Sigmoid colon (tissue), 7 donors: ENCODE data around the gene KMT2C. TPM values are rescaled to one million over a fixed set of nuclear protein-coding genes. Genes with fewer than 3 reads are reported as not detected.

Experiments
- DNase-seq: peaks from one replicate; pipeline ENCODE4 v3.0.0-alpha.2; 2019
- H3K27ac ChIP-seq, 4 donors: fragments of 200-600 bp; sonication (generic); one replicate each; pipeline ENCODE4 v1.5.1; 2016 to 2019; ENCODE audit warnings: mild to moderate bottlenecking in 1 of 4
- H3K27me3 ChIP-seq, 3 donors: fragments of 200-600 bp; sonication (generic); one replicate each; pipeline ENCODE4 v1.5.1; 2019; ENCODE audit warnings: mild to moderate bottlenecking in 1 of 3
- H3K36me3 ChIP-seq, 4 donors: fragments of 200-600 bp; sonication (generic); one replicate each; pipeline ENCODE4 v1.5.1; 2016 to 2019
- H3K4me1 ChIP-seq, 4 donors: fragments of 200-600 bp; sonication (generic); one replicate each; pipeline ENCODE4 v1.5.1; 2017 to 2019
- H3K4me3 ChIP-seq, 4 donors: fragments of 200-600 bp; sonication (generic); one replicate each; pipeline ENCODE4 v1.5.1; 2017 to 2019; ENCODE audit warnings: mild to moderate bottlenecking in 2 of 4, moderate library complexity in 1 of 4
- H3K9me3 ChIP-seq, 4 donors: fragments of 200-600 bp in 3 of 4; sonication (generic) in 3 of 4; one replicate each; pipeline versions ENCODE4 v1.5.1 to v1.6.1; 2013 to 2019
- CTCF ChIP-seq, 4 experiments: fragments of 450-650 bp in 3 of 4; fragments of 200-600 bp in 1 of 4; IDR thresholded peaks; one replicate each; pipeline ENCODE4 v1.5.1; 2016 to 2019; ENCODE audit warnings: antibody characterized with exemption in 4 of 4, mild to moderate bottlenecking in 3 of 4, moderate library complexity in 2 of 4
- EP300 ChIP-seq, 4 donors: sonication (generic); formaldehyde crosslinking; IDR thresholded peaks; one replicate each; pipeline ENCODE4 v1.6.1; 2017; ENCODE audit warnings: antibody characterized with exemption in 4 of 4
- POLR2A ChIP-seq, 2 donors: fragments of 450-650 bp; IDR thresholded peaks; one replicate each; pipeline ENCODE4 v1.6.1; 2016; ENCODE audit warnings: antibody characterized with exemption in 2 of 2, mild to moderate bottlenecking in 2 of 2, moderate library complexity in 2 of 2
- POLR2AphosphoS5 ChIP-seq, 4 donors: sonication (generic); formaldehyde crosslinking; IDR thresholded peaks; one replicate each; pipeline ENCODE4 v1.6.1; 2017; ENCODE audit warnings: antibody characterized with exemption in 4 of 4
- WGBS, 2 donors: extraction: QIAGEN DNeasy Blood & Tissue Kit; methylation state at CpG; one replicate each; pipeline ENCODE4 v1.1.7; 2013; 5-methylcytosine and 5-hydroxymethylcytosine counted together
- intact Hi-C: fragments of 100-400 bp; cut with DNase I; formaldehyde crosslinking; loops from one replicate; pipeline ENCODE4 v1.15.1; 2023
- polyA plus RNA-seq, 3 donors: library from polyadenylated mRNA; stranded (reverse); fragments of 200-250 nt; gene quantifications; one replicate each; pipeline ENCODE4 v1.2.3, GENCODE V29; 2013
- total RNA-seq, 4 donors: library from RNA; depleted of rRNA; stranded (reverse); fragments of >200 nt; gene quantifications; one replicate each; pipeline ENCODE4 v1.1.0, GENCODE V29; 2016
- donor health status: healthy with polysubstance abuse.
- donor health status: Bipolar disorder and iron deficiency.
- donor health status: healthy.

Gene KMT2C
- total and polyA plus RNA-seq, 7 donors = 7.4 to 75.6 (median 46.4) TPM

DNA sequence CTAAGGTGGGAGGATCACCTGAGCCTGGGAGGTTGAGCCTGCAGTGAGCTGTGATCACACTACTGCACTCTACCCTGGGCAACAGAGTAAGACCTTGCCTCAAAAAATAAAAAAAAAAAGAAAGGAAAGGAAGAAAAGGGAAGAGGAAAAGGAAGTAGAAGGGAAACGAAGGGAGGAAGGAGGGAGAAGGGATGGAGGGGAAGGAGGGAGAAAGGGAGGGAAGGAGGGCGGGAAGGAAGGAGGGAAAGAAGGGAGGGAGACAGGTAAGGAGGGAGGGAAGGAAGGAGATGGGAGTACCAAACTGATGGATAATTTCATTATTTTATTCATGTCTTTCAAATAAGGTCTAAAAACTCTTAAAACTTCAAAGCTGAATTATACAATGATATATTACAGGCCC lies 106.3 kb downstream of the KMT2C start:
- TF ChIP-seq POLR2AphosphoS5 (IDR thresholded peaks at IDR 0.05) = no peak
- no peak for TF ChIP-seq POLR2A (IDR thresholded peaks at IDR 0.05)
- no peak for TF ChIP-seq CTCF (IDR thresholded peaks at IDR 0.05)
- TF ChIP-seq EP300 (IDR thresholded peaks at IDR 0.05) = no peak
- no peaks in the 10 kb centered on the region for H3K9me3 ChIP-seq
- peaks cover 0 to 12% (median 8%) of the 10 kb centered on the region in 4 donors for H3K4me1 ChIP-seq
- H3K36me3 ChIP-seq = peaks cover 0 to 50% (median 0%) of the 10 kb centered on the region in 4 donors
- 90 to 98% methylated on average over 2 of the region's 2 CpGs for WGBS, 2 donors
- no peak overlapping the region for H3K4me3 ChIP-seq
- intact Hi-C loops = no loop called here
- DNase-seq = no peak
- H3K27ac ChIP-seq = no peak overlapping the region
- no peaks in the 10 kb centered on the region for H3K27me3 ChIP-seq

- H3K36me3 ChIP-seq = peaks cover 0 to 50% (median 0%) of the 10 kb centered on the region in 4 donors
- intact Hi-C loops = no loop called here
- TF ChIP-seq EP300 (IDR thresholded peaks at IDR 0.05) (no peak), CTCF (IDR thresholded peaks at IDR 0.05) (no peak), POLR2AphosphoS5 (IDR thresholded peaks at IDR 0.05) (no peak), POLR2A (IDR thresholded peaks at IDR 0.05) (no peak)
- H3K9me3 ChIP-seq = no peaks in the 10 kb centered on the region
- no peak for DNase-seq
- H3K27me3 ChIP-seq = no peaks in the 10 kb centered on the region
- 97 to 98% methylated on average over 1 of the region's 1 CpG for WGBS, 2 donors
- no peak overlapping the region for H3K4me3 ChIP-seq
- H3K27ac ChIP-seq = no peak overlapping the region
- peaks cover 0 to 12% (median 8%) of the 10 kb centered on the region in 4 donors for H3K4me1 ChIP-seq
Measured at GRCh38 chr7:152328234-152328633, 107.6 kb downstream of the KMT2C start.

DNA sequence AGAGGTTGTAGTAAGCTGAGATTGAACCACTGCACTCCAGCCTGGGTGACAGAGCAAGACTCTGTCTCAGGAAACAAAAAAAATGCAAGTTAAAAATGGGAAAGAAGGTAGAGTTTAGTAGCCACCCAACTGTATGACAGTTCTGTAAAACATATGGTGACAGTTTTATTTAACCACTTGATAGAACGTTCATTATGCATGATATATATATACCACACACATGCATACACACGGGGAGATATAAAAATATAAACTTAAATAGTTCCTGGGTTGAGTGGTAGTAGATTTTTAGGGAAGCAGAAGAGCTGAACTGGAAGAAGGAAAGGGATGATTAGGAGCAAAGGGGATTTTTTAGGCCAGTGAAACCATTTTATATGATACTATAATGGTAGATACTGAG lies 120.0 kb downstream of the KMT2C start:
- no peak for DNase-seq
- TF ChIP-seq POLR2A (IDR thresholded peaks at IDR 0.05) (no peak), CTCF (IDR thresholded peaks at IDR 0.05) (no peak), POLR2AphosphoS5 (IDR thresholded peaks at IDR 0.05) (no peak)
- H3K27ac ChIP-seq = no peak overlapping the region
- intact Hi-C loops = loop anchor here (10.0 kb wide), 2 partner anchors 119 to 359 kb away; partner anchors contain the start of genes KMT2C and XRCC2
- H3K4me3 ChIP-seq = no peak overlapping the region
- peaks cover 0 to 5% (median 0%) of the 10 kb centered on the region in 4 donors for H3K36me3 ChIP-seq
- 69 to 72% methylated on average over 2 of the region's 2 CpGs for WGBS, 2 donors
- no peaks in the 10 kb centered on the region for H3K27me3 ChIP-seq
- peaks cover 0 to 47% (median 24%) of the 10 kb centered on the region in 4 donors for H3K4me1 ChIP-seq
- H3K9me3 ChIP-seq = no peaks in the 10 kb centered on the region

GRCh38 chr7:152313831-152314604 lies 121.8 kb downstream of the KMT2C start:
- no peak for TF ChIP-seq CTCF (IDR thresholded peaks at IDR 0.05)
- TF ChIP-seq POLR2AphosphoS5 (IDR thresholded peaks at IDR 0.05) = peak; percentile 31 to 57 (median 44)
- no peak for TF ChIP-seq POLR2A (IDR thresholded peaks at IDR 0.05)
- 52 to 66% methylated on average over 1 of the region's 1 CpG for WGBS, 2 donors
- peak overlapping the region in 2 of 4 donors; percentile 13 to 18 for H3K27ac ChIP-seq
- no peak overlapping the region for H3K4me3 ChIP-seq
- no peaks in the 10 kb centered on the region for H3K27me3 ChIP-seq
- H3K36me3 ChIP-seq = peaks cover 0 to 24% (median 8%) of the 10 kb centered on the region in 4 donors
- no peak for DNase-seq
- H3K9me3 ChIP-seq = no peaks in the 10 kb centered on the region
- intact Hi-C loops = loop anchor here (10.0 kb wide), 2 partner anchors 121 to 361 kb away; partner anchors contain the start of genes KMT2C and XRCC2
- H3K4me1 ChIP-seq = peaks cover 0 to 47% (median 26%) of the 10 kb centered on the region in 4 donors
